ENCODE data around the gene SMOC2.

- no peak for TF ChIP-seq POLR2AphosphoS5 (IDR thresholded peaks at IDR 0.05; ENCODE audit: borderline replicate concordance, low read depth, low read length)
- TF ChIP-seq EZH2 (IDR thresholded peaks at IDR 0.05): no peak
Measured at GRCh38 chr6:168537540-168537884, 96.5 kb downstream of the SMOC2 start.
